Measurements from ENCODE around the gene MPC1L.

- TF ChIP-seq POLR2A (IDR thresholded peaks at IDR 0.05; ENCODE audit: low read depth, low read length) (no peak), TAF1 (IDR thresholded peaks at IDR 0.05; ENCODE audit: borderline replicate concordance, low read depth, low read length) (no peak), POLR2AphosphoS5 (IDR thresholded peaks at IDR 0.05; ENCODE audit: low read depth, low read length) (no peak)
Measured at GRCh38 chrX:40644176-40644575, 20.9 kb downstream of the MPC1L start.

Data from GM12892 (cell line).